Glutamatergic neuron (in vitro differentiated cells): ENCODE results near the gene UNC13D. TPM values are rescaled to one million over a fixed set of nuclear protein-coding genes. Genes with fewer than 3 reads are reported as not detected.
"Not testable (repeated sequence)": the region's sequence is repeated elsewhere in the genome, so short reads cannot be mapped to it uniquely, and the experiment has no call there.

Source experiments
- DNase-seq: peaks from one replicate; pipeline ENCODE4 v3.0.0; 2022
- H3K27ac Mint-ChIP-seq: one replicate; pipeline ENCODE4 v1.8.0; 2020; ENCODE audit warnings: mild to moderate bottlenecking, mixed read lengths, inconsistent platforms; ENCODE audit not compliant: unreplicated experiment
- H3K27me3 Mint-ChIP-seq: one replicate; pipeline ENCODE4 v1.8.0; 2020; ENCODE audit warnings: mild to moderate bottlenecking, moderate library complexity, mixed read lengths, inconsistent platforms; ENCODE audit not compliant: unreplicated experiment
- H3K36me3 Mint-ChIP-seq: one replicate; pipeline ENCODE4 v1.8.0; 2020; ENCODE audit warnings: mild to moderate bottlenecking, mixed read lengths, inconsistent platforms; ENCODE audit not compliant: unreplicated experiment
- H3K4me1 Mint-ChIP-seq: one replicate; pipeline ENCODE4 v1.8.0; 2020; ENCODE audit warnings: mild to moderate bottlenecking, low read depth, mixed read lengths, inconsistent platforms; ENCODE audit not compliant: unreplicated experiment
- H3K4me3 Mint-ChIP-seq: one replicate; pipeline ENCODE4 v1.8.0; 2020; ENCODE audit warnings: mild to moderate bottlenecking, mixed read lengths, inconsistent platforms; ENCODE audit not compliant: unreplicated experiment
- H3K9me3 Mint-ChIP-seq: one replicate; pipeline ENCODE4 v1.8.0; 2020; ENCODE audit warnings: mild to moderate bottlenecking, moderate library complexity, mixed read lengths, inconsistent platforms; ENCODE audit not compliant: unreplicated experiment
- total RNA-seq: library from RNA; stranded (reverse); fragmentation: NEBNext Ultra II Directional; extraction: Animal tissue kit (Norgen Biotek cat#: 25700); gene quantifications from one replicate; pipeline ENCODE4 v1.2.1, GENCODE V29; 2021; ENCODE audit not compliant: unreplicated experiment
- TF ChIP-seq, protein P1 (sequence below): fragments of 200-600 bp; sonication (generic); IDR thresholded peaks from one replicate; pipeline ENCODE4 v1.5.0; 2021; ENCODE audit not compliant: partially characterized antibody, unreplicated experiment

Gene UNC13D
- total RNA-seq, 1 donor from 2014 or later = 2.4 TPM

DNA sequence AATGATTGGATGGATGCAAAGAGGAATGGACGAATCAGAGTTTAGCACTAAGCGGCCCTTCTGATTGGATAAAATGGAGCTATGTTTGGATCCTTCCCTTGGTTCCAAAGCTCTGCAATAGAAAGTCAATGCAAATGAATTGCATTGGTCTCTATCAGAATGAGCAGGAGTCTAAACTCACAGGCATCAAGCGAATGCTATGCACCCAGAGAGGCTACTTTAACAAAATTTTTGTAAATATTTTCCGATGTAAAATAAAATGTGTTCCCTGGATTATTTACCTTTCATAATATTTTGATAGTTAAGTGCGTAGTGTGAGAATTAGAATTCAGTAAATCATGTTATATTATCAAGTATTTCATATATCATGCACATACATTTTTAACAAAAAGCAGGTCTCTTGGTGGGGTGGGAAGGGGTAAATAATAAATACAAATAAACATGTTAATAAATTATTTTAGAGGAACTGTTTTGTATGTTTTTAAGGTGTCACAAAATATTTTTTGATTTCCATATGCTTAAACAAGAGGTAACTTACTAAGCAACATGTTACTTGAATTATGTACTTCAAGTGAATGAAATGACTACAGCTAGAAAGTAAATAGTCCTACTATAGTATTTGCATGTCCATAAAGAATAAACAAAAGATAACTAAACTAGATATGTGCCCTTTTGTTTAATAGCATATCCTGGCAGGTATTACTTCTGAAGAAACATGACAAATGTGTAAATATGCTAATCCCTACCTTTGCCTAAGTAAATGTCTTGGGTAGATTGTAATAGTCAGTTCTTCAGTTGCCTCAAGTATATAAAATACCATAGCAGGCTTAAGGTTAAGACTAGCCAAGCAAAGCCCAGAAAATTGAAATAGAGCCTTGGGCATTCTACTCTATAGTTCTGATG, 64.0 kb downstream of the UNC13D start:
- peaks cover 14% of the 10 kb centered on the region for H3K9me3 Mint-ChIP-seq
- H3K27ac Mint-ChIP-seq = peak overlapping the region; percentile 99
- H3K36me3 Mint-ChIP-seq = peaks cover 12% of the 10 kb centered on the region
- H3K4me1 Mint-ChIP-seq = peaks cover 25% of the 10 kb centered on the region
- DNase-seq = no peak
- TF ChIP-seq, protein P1, sequence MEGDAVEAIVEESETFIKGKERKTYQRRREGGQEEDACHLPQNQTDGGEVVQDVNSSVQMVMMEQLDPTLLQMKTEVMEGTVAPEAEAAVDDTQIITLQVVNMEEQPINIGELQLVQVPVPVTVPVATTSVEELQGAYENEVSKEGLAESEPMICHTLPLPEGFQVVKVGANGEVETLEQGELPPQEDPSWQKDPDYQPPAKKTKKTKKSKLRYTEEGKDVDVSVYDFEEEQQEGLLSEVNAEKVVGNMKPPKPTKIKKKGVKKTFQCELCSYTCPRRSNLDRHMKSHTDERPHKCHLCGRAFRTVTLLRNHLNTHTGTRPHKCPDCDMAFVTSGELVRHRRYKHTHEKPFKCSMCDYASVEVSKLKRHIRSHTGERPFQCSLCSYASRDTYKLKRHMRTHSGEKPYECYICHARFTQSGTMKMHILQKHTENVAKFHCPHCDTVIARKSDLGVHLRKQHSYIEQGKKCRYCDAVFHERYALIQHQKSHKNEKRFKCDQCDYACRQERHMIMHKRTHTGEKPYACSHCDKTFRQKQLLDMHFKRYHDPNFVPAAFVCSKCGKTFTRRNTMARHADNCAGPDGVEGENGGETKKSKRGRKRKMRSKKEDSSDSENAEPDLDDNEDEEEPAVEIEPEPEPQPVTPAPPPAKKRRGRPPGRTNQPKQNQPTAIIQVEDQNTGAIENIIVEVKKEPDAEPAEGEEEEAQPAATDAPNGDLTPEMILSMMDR = no peak
- H3K4me3 Mint-ChIP-seq = peak overlapping the region; percentile 98
- peaks cover 5% of the 10 kb centered on the region for H3K27me3 Mint-ChIP-seq

DNA sequence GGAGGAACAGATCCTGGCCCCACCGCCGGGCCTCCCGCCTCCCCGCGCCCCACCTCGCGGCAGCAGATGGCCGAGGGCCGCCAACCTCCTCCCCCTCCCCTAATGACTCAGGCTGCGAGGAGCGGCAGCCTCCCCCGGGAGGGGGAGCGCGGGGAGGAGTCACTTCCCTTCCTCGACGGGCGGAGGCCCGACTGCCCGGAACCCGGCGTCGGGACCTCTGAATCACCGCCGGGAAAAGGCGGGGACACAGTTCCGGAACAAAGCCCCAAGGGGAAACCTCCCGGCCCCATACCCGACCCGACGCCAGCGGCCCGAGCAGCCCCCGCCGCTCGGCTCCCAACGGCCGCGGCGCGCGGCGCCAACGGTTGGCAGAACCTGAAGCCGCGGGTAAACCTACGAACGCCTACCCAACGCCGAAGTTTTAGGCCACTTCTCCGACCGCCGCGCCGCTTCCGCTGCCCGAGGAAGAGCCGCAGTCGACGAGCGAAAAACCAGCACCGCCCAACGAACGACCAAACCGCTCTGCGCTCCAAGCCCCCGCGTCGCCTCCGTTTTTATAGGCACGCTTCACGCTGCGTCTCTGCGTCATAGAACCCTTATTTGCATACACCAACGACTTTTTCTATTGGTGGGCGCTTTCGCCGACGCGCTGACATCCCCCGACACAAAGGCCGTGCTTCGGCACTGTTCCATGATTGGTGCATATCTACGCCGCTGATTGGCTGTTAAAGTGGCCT, 64.8 kb downstream of the UNC13D start:
- TF ChIP-seq, protein P1 = no peak
- peaks cover 5% of the 10 kb centered on the region for H3K27me3 Mint-ChIP-seq
- H3K9me3 Mint-ChIP-seq = peaks cover 14% of the 10 kb centered on the region
- peak overlapping the region; percentile 98 for H3K4me3 Mint-ChIP-seq
- H3K36me3 Mint-ChIP-seq = peaks cover 12% of the 10 kb centered on the region
- DNase-seq = peak; percentile 86
- peak overlapping the region; percentile 99 for H3K27ac Mint-ChIP-seq
- peaks cover 25% of the 10 kb centered on the region for H3K4me1 Mint-ChIP-seq

DNA sequence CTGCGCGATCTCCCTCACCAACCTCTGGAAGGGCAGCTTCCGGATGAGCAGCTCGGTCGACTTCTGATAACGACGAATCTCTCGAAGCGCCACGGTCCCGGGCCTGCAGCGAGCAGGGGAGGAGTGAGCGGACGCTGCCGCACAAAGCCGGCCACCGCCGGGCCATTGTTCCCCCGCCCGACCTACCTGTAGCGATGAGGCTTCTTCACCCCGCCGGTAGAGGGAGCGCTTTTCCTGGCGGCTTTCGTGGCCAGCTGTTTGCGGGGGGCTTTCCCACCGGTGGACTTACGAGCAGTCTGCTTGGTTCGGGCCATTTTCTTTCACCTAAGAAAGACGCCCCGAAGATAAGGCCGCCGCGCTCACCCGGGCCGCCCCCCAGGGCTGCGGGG, 65.3 kb downstream of the UNC13D start:
- Mint-ChIP-seq H3K27ac (peak overlapping the region; percentile 93), H3K36me3 (peaks cover 12% of the 10 kb centered on the region), H3K27me3 (peaks cover 5% of the 10 kb centered on the region), H3K4me3 (peak overlapping the region; percentile 98), H3K9me3 (peaks cover 14% of the 10 kb centered on the region), H3K4me1 (peaks cover 24% of the 10 kb centered on the region)
- TF ChIP-seq, protein P1 = peak; percentile 86
- DNase-seq = peak; percentile 76

DNA sequence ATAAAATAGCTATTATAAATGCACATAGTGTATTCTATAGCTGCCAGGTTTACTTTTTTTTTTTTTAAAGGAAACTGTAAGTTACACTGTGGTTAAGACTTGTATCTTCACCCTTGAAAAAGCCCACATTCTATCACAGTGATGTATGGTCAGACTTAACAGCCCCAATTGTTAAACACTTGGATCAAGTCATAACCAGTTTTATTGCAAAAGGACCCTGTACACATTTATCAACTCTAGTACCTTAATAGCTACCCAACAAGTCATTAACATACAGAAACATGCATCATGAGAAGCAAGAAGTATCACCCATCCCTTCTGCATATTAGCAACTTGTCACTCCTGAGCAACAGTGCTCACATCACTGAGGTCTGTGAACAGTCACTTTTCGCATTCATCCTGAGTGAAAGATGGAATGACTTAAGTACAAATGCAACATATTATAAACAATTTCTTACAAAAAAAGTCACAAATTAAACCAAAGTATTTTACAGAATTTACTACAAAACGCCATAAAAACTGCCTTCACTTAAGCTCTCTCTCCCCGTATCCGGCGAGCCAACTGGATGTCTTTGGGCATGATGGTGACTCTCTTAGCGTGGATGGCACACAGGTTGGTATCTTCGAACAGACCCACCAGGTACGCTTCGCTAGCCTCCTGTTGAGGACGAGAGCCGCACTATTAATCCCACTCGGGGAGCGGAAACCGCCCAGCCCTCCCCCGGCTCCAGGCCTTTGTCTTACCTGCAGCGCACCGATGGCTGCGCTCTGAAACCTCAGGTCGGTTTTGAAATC, 65.9 kb downstream of the UNC13D start:
- not testable (repeated sequence) for DNase-seq, H3K27me3 Mint-ChIP-seq
- Mint-ChIP-seq H3K9me3 (peaks cover 14% of the 10 kb centered on the region), H3K36me3 (peaks cover 12% of the 10 kb centered on the region), H3K27ac (peak overlapping the region; percentile 93), H3K4me3 (peak overlapping the region; percentile 98), H3K4me1 (peaks cover 22% of the 10 kb centered on the region)

DNA sequence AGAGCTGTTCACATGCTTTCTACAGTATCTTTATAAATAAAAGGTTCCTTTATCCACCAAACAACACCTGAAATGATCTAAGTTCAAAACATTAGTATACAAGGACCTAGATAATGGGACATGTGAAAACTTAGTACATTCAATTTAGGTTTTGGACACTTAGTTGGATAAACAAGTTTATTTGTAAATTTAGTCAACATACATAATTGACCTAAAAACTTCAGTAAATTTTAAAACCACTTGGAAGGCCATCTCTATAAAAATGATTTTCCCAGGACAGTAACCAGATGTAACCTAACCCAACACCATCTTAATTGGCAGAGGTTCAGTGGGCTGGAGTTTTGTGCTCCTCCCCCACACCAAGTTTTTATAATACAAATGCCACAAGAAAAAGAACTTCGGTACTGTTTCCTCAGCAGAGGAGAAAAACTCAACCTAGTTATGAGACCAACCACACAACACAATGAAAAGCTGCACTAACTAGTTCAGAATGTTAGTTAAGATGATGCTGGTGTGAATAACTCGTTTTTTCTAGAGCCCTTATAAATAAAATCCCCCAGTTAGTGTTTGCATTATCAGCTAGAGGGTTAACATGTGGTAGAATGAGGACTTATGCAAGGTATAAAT, 66.8 kb downstream of the UNC13D start:
- no peak overlapping the region for H3K27ac Mint-ChIP-seq

More for the DNA sequence above, 66.8 kb downstream of the UNC13D start:
- TF ChIP-seq, protein P1 = no peak
- peaks cover 5% of the 10 kb centered on the region for H3K27me3 Mint-ChIP-seq
- H3K4me1 Mint-ChIP-seq = peaks cover 24% of the 10 kb centered on the region
- peak overlapping the region; percentile 98 for H3K4me3 Mint-ChIP-seq
- DNase-seq = no peak
- H3K36me3 Mint-ChIP-seq = peaks cover 12% of the 10 kb centered on the region
- peaks cover 14% of the 10 kb centered on the region for H3K9me3 Mint-ChIP-seq
